OCI-LY7 (cell line): ENCODE data around the gene DNASE1L3. TPM values are rescaled to one million over a fixed set of nuclear protein-coding genes. Genes with fewer than 3 reads are reported as not detected.
A peak's percentile ranks its signal among the peaks of the same experiment; 100 is the strongest.

Source experiments
- BruUV-seq: library from RNA; stranded (reverse); fragments of 400-500 nt; replicated peaks from 2 replicates; lab custom pipeline; 2021; lab: Mats Ljungman, UMichigan
- CTCF ChIA-PET: fragments of 300-600 bp; sonication (Branson Sonifier 250); formaldehyde crosslinking; loops from one replicate; lab custom pipeline; 2022; ENCODE audit warnings: antibody characterized with exemption; ENCODE audit not compliant: unreplicated experiment; lab: Charles Lee
- POLR2A ChIA-PET: fragments of 300-600 bp; sonication (Branson Sonifier 250); formaldehyde crosslinking; loops from one replicate; lab custom pipeline; 2022; ENCODE audit warnings: antibody characterized with exemption; lab: Charles Lee
- DNase-seq: peaks from one replicate; pipeline ENCODE4 v3.0.0-alpha.2; 2015; ENCODE audit warnings: low spot score
- H2AFZ ChIP-seq: fragments of 200-600 bp; sonication (generic), shearing (Covaris generic); 2 replicates; pipeline ENCODE4 v1.6.1; 2014; ENCODE audit warnings: mild to moderate bottlenecking, antibody characterized with exemption, low read length, moderate library complexity
- H3K27ac ChIP-seq: fragments of 200-600 bp; sonication (generic); 2 replicates; pipeline ENCODE4 v1.5.1; 2014; ENCODE audit warnings: mixed run types, low read depth, mild to moderate bottlenecking, moderate library complexity, low read length, inconsistent platforms; ENCODE audit not compliant: poor library complexity, severe bottlenecking
- H3K36me3 ChIP-seq: fragments of 200-600 bp; sonication (generic); 2 replicates; pipeline ENCODE4 v1.6.1; 2014; ENCODE audit warnings: mild to moderate bottlenecking, antibody characterized with exemption, low read length, moderate library complexity, mixed read lengths; ENCODE audit not compliant: insufficient read depth
- H3K4me1 ChIP-seq: fragments of 200-600 bp; sonication (generic); 2 replicates; pipeline ENCODE4 v1.5.1; 2014; ENCODE audit warnings: mild to moderate bottlenecking, low read length; ENCODE audit not compliant: insufficient read depth, poor library complexity, severe bottlenecking
- H3K4me2 ChIP-seq: fragments of 200-600 bp; sonication (generic); 2 replicates; pipeline ENCODE4 v1.6.1; 2014; ENCODE audit warnings: mild to moderate bottlenecking, low read length
- H3K4me3 ChIP-seq: fragments of 200-600 bp; sonication (generic); 2 replicates; pipeline ENCODE4 v1.5.1; 2014; ENCODE audit warnings: mild to moderate bottlenecking, low read depth, low read length; ENCODE audit not compliant: poor library complexity, severe bottlenecking
- H3K79me2 ChIP-seq: fragments of 200-600 bp; sonication (generic); 2 replicates; pipeline ENCODE4 v1.6.1; 2016; ENCODE audit warnings: low read depth, mild to moderate bottlenecking, low read length, moderate library complexity, mixed read lengths; ENCODE audit not compliant: insufficient read depth
- H3K9me2 ChIP-seq: fragments of 200-600 bp; sonication (generic); 2 replicates; pipeline ENCODE4 v1.6.1; 2016; ENCODE audit warnings: mild to moderate bottlenecking, low read length, mixed read lengths; ENCODE audit not compliant: insufficient read depth
- H3K9me3 ChIP-seq: fragments of 200-600 bp; sonication (generic); 2 replicates; pipeline ENCODE4 v1.6.1; 2014; ENCODE audit warnings: mild to moderate bottlenecking, mixed run types, low read length, mixed read lengths
- H4K20me1 ChIP-seq: fragments of 200-600 bp; sonication (generic); 2 replicates; pipeline ENCODE4 v1.6.1; 2014; ENCODE audit warnings: mild to moderate bottlenecking, antibody characterized with exemption, low read length, moderate library complexity, mixed read lengths; ENCODE audit not compliant: insufficient read depth
- EZH2phosphoT487 ChIP-seq: fragments of 200-600 bp; sonication (generic); IDR thresholded peaks from 2 replicates; pipeline ENCODE4 v1.6.1; 2018; ENCODE audit warnings: low read depth, borderline replicate concordance, mild to moderate bottlenecking, mixed run types, antibody characterized with exemption, low read length, moderate library complexity, mixed read lengths
- intact Hi-C: fragments of 100-400 bp; cut with micrococcal nuclease; formaldehyde crosslinking; loops from one replicate; pipeline ENCODE4 v1.10.0; 2022; ENCODE audit not compliant: unreplicated experiment
- total RNA-seq, 2 experiments: library from RNA; depleted of rRNA in 1 of 2; stranded (reverse); fragments of >200 nt in 1 of 2; shearing (Covaris generic) in 1 of 2; gene quantifications; 2 replicates each; pipeline ENCODE4 v1.2.3, GENCODE V29; 2014 to 2022
- TF ChIP-seq, protein P1 (sequence below): fragments of 200-600 bp; sonication (generic); conservative IDR thresholded peaks from 2 replicates; pipeline ENCODE4 v1.5.1; 2014; ENCODE audit warnings: mild to moderate bottlenecking, antibody characterized with exemption, low read length, moderate library complexity, mixed read lengths

Gene DNASE1L3
- total RNA-seq, 2 experiments from 2014 or later: 1.3 TPM; not detected in 1

DNA sequence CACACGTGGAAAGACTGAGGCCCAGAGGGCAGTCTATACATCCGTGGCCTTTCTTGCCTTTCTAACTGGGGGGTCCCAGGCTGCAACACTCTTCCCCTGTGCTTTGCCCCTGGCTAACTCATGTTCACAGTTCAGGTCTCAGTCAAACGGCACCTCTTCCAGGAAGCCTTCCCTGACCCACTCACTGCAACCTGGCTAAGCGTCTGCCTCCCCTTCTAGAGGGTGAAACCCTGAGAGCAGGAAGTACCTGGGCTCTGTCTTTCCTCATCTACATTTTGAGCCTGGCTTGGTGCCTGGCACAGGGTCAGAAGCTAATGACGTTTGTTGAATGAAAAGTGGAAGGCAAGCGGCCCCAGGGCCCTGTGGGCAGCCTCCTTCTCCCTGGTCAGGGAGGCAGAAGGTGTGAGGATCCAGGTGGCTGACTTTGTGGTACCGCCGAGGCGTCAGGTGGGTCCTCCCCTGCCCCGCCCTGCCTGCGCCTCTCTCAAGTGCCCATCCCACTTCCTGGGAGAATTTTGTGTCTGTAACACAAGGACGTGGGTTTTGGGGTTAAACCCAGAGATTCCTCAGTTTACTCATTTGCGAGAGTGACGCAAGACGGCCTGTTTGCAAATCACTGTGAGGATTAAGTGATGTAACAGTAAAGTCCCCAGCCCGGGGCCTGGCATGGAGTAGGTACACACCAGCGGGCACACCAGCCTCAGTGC is 32.1 kb downstream of the DNASE1L3 start:
- Histone ChIP-seq H3K4me1 (peaks cover 15% of the 10 kb centered on the region), H3K36me3 (no peaks in the 10 kb centered on the region), H2AFZ (peak overlapping the region; percentile 35; the same call in 1 of the 2 replicates), H3K9me2 (no peaks in the 10 kb centered on the region), H3K27ac (no peak overlapping the region), H3K9me3 (no peaks in the 10 kb centered on the region), H3K4me3 (no peak overlapping the region), H3K4me2 (peak overlapping the region; percentile 40), H3K79me2 (no peaks in the 10 kb centered on the region), H4K20me1 (no peaks in the 10 kb centered on the region)
- POLR2A ChIA-PET: interaction anchor here (0.8 kb wide), 1 partner anchor 128 kb away, joined by 3 read pairs; the partner anchor contains the start of genes HTD2 and RPP14
- CTCF ChIA-PET: interaction anchor here (0.5 to 2.2 kb wide), 4 partner anchors 127 to 563 kb away, joined by 3 to 8 read pairs (median 4); partner anchors contain the start of genes HTD2 and RPP14
- TF ChIP-seq, protein P1, sequence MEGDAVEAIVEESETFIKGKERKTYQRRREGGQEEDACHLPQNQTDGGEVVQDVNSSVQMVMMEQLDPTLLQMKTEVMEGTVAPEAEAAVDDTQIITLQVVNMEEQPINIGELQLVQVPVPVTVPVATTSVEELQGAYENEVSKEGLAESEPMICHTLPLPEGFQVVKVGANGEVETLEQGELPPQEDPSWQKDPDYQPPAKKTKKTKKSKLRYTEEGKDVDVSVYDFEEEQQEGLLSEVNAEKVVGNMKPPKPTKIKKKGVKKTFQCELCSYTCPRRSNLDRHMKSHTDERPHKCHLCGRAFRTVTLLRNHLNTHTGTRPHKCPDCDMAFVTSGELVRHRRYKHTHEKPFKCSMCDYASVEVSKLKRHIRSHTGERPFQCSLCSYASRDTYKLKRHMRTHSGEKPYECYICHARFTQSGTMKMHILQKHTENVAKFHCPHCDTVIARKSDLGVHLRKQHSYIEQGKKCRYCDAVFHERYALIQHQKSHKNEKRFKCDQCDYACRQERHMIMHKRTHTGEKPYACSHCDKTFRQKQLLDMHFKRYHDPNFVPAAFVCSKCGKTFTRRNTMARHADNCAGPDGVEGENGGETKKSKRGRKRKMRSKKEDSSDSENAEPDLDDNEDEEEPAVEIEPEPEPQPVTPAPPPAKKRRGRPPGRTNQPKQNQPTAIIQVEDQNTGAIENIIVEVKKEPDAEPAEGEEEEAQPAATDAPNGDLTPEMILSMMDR: no peak
- no peak for TF ChIP-seq EZH2phosphoT487
- BruUV-seq: no TSS peak
- intact Hi-C loops: loop anchor here (5.0 to 10.0 kb wide), 3 partner anchors 39 to 354 kb away; no protein-coding TSS in a partner anchor
- DNase-seq: peak; percentile 15

DNA sequence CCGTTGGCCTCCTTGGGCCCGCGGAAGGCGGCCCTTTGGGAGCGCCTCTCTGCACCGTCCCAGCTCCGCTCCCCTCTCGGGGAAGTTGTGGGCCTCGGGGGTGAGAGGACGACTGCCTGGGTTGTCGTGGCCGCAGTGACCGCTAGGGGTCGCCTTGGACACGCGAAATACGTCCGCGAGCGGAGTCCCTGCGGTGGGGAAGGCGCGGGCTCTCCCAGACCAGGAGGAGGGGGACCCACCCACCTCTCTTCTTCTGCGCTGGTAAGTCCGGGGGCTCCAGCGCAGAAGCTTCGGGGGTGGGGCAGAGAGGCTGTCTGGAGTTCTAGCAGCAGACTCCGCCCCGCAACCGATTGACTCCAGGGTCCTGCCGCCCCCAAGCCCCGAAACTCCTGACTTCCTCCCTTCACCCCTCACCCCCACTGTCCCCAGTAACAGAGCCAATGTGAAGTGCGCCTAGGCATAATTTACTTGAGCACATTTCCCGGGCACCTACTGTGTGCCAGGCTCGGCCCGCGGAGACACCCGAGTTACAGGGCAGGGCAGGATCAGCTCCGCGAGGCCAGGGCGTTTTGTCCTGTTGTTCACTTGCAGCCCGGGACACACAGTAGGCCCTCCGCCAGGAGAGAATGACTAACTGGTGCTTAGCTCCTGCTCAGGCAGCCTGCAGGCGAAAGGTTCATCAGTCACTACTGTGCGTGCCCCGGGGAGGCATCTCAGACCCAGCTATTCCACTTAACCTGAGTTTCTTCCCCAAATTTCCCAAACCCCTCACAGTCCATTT is 32.8 kb downstream of the DNASE1L3 start:
- intact Hi-C loops: loop anchor here (1.0 to 10.0 kb wide), 6 partner anchors 39 to 354 kb away; partner anchors contain the start of gene FLNB
- Histone ChIP-seq H3K4me2 (peak overlapping the region; percentile 40), H4K20me1 (no peaks in the 10 kb centered on the region), H3K79me2 (no peaks in the 10 kb centered on the region), H3K36me3 (no peaks in the 10 kb centered on the region), H3K27ac (no peak overlapping the region), H2AFZ (peak overlapping the region; percentile 35; the same call in 1 of the 2 replicates), H3K4me1 (peaks cover 15% of the 10 kb centered on the region), H3K4me3 (peak overlapping the region; percentile 53), H3K9me3 (no peaks in the 10 kb centered on the region), H3K9me2 (no peaks in the 10 kb centered on the region)
- POLR2A ChIA-PET: no interaction called here
- BruUV-seq: no TSS peak
- peak; percentile 85 for DNase-seq
- CTCF ChIA-PET: interaction anchor here (0.5 to 2.2 kb wide), 7 partner anchors 23 to 562 kb away, joined by 3 to 8 read pairs (median 3); partner anchors contain the start of genes HTD2 and RPP14
- TF ChIP-seq, protein P1: peak; percentile 88
- TF ChIP-seq EZH2phosphoT487: no peak
